Measurements from ENCODE around the gene MOB3A. TPM values are rescaled to one million over a fixed set of nuclear protein-coding genes. Genes with fewer than 3 reads are reported as not detected.

MOB3A gene
- polyA plus RNA-seq, 1 of the 3 experiments (the other 2 are of a cell fraction) = 24.1 TPM

- H3K9ac ChIP-seq = no peak overlapping the region
- 93% methylated on average over 14 of the region's 22 CpGs for WGBS (ENCODE audit: low lambda C conversion rate)
- no peaks in the 10 kb centered on the region for H3K9me2 ChIP-seq
- H3F3A ChIP-seq (replicated peaks; ENCODE audit: insufficient read depth) = no peaks in the 10 kb centered on the region
- peaks cover 6 to 21% of the 10 kb centered on the region in 2 experiments for H3K36me3 ChIP-seq (replicated peaks in 1 of 2; ENCODE audit: control insufficient read depth in 1 of 2, insufficient read depth in 2 of 2, low read length in 1 of 2)
- no peak for DNase-seq
- no peaks in the 10 kb centered on the region for H3K27me3 ChIP-seq (ENCODE audit: insufficient read depth)
- no peak for TF ChIP-seq CHD2 (IDR thresholded peaks at IDR 0.05; ENCODE audit: low read length, partially characterized antibody)
- TF ChIP-seq TEAD4 (IDR thresholded peaks at IDR 0.05; ENCODE audit: borderline replicate concordance, insufficient read depth) = no peak
- TF ChIP-seq PBX3 (IDR thresholded peaks at IDR 0.05) = no peak
- TF ChIP-seq GATA2 (CRISPR knock-in tag; IDR thresholded peaks at IDR 0.05) = no peak
- no peak for TF ChIP-seq CTCF (IDR thresholded peaks at IDR 0.05)
- no peak for TF ChIP-seq REST (IDR thresholded peaks at IDR 0.05; ENCODE audit: low read depth, low read length)
- TF ChIP-seq RFX5 (IDR thresholded peaks at IDR 0.05; ENCODE audit: low read length) = no peak
- TF ChIP-seq ELF1 (IDR thresholded peaks at IDR 0.05) = no peak
- TF ChIP-seq USF1 (IDR thresholded peaks at IDR 0.05; ENCODE audit: borderline replicate concordance, low read depth) = no peak
- TF ChIP-seq ZBTB33 (IDR thresholded peaks at IDR 0.05; ENCODE audit: borderline replicate concordance, low read depth) = no peak
- no peak for TF ChIP-seq NRF1 (IDR thresholded peaks at IDR 0.05; ENCODE audit: low read depth, low read length)
- TF ChIP-seq POLR2AphosphoS5 (IDR thresholded peaks at IDR 0.05; ENCODE audit: low read depth, low read length) = no peak
- no peak for TF ChIP-seq FOSL2 (IDR thresholded peaks at IDR 0.05; ENCODE audit: borderline replicate concordance, low read depth)
- no peak for TF ChIP-seq SIN3A (IDR thresholded peaks at IDR 0.05; ENCODE audit: borderline replicate concordance, low read depth, low read length)
- TF ChIP-seq MEF2A (IDR thresholded peaks at IDR 0.05; ENCODE audit: borderline replicate concordance, low read depth) = no peak
- no peak for TF ChIP-seq NFIC (IDR thresholded peaks at IDR 0.05; ENCODE audit: borderline replicate concordance)
- TF ChIP-seq EZH2phosphoT487 (IDR thresholded peaks at IDR 0.05; ENCODE audit: borderline replicate concordance, low read depth) = no peak
- no peak overlapping the region for H3K4me2 ChIP-seq
- H3K4me3 ChIP-seq (ENCODE audit: low read depth in 2 of 2, low read length in 1 of 2) = no peak overlapping the region
- no peak overlapping the region for H3K27ac ChIP-seq (ENCODE audit: low read depth in 2 of 2, low read length in 1 of 2)
- ChIA-PET POLR2A (no interaction called here), CTCF (no interaction called here)
- H3K4me1 ChIP-seq (ENCODE audit: control insufficient read depth in 1 of 2, insufficient read depth in 2 of 2, low read depth in 1 of 2, low read length in 1 of 2) = no peaks in the 10 kb centered on the region
- peaks cover 88% of the 10 kb centered on the region for H4K20me1 ChIP-seq (ENCODE audit: insufficient read depth)
- H2AFZ ChIP-seq (ENCODE audit: low read depth) = no peak overlapping the region
- H3K9me3 ChIP-seq = no peaks in the 10 kb centered on the region
- peaks cover 96% of the 10 kb centered on the region for H3K79me2 ChIP-seq (ENCODE audit: insufficient read depth)
These were observed 43.4 kb upstream of the MOB3A start for GRCh38 chr19:2139385-2140137.
